ENCODE measurements around the gene ZFYVE28.

The ZFYVE28 gene

GRCh38 chr4:2429945-2430757 is 11.7 kb upstream of the ZFYVE28 start:
- peak; percentile 93 for TF ChIP-seq CEBPB (IDR thresholded peaks at IDR 0.05)

GRCh38 chr4:2428496-2429213 is 10.2 kb upstream of the ZFYVE28 start:
- no peak for TF ChIP-seq TCF12 (IDR thresholded peaks at IDR 0.05; ENCODE audit: low read depth)
- TF ChIP-seq CEBPB (IDR thresholded peaks at IDR 0.05), result no peak
- TF ChIP-seq YY1 (IDR thresholded peaks at IDR 0.05; ENCODE audit: low read depth), result no peak
- TF ChIP-seq ZBTB7A (IDR thresholded peaks at IDR 0.05; ENCODE audit: low read depth), result no peak
- TF ChIP-seq, protein P1, sequence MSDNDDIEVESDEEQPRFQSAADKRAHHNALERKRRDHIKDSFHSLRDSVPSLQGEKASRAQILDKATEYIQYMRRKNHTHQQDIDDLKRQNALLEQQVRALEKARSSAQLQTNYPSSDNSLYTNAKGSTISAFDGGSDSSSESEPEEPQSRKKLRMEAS (IDR thresholded peaks at IDR 0.05), result no peak
- no peak for TF ChIP-seq FOXM1 (IDR thresholded peaks at IDR 0.05; ENCODE audit: borderline replicate concordance, low read depth)
- no peak for TF ChIP-seq TEAD4 (IDR thresholded peaks at IDR 0.05)
- TF ChIP-seq TAF1 (IDR thresholded peaks at IDR 0.05; ENCODE audit: low read depth), result no peak
- no peak for TF ChIP-seq NFIC (IDR thresholded peaks at IDR 0.05)
- no peak for TF ChIP-seq CREB1 (IDR thresholded peaks at IDR 0.05; ENCODE audit: low read depth)
- TF ChIP-seq, protein P2, sequence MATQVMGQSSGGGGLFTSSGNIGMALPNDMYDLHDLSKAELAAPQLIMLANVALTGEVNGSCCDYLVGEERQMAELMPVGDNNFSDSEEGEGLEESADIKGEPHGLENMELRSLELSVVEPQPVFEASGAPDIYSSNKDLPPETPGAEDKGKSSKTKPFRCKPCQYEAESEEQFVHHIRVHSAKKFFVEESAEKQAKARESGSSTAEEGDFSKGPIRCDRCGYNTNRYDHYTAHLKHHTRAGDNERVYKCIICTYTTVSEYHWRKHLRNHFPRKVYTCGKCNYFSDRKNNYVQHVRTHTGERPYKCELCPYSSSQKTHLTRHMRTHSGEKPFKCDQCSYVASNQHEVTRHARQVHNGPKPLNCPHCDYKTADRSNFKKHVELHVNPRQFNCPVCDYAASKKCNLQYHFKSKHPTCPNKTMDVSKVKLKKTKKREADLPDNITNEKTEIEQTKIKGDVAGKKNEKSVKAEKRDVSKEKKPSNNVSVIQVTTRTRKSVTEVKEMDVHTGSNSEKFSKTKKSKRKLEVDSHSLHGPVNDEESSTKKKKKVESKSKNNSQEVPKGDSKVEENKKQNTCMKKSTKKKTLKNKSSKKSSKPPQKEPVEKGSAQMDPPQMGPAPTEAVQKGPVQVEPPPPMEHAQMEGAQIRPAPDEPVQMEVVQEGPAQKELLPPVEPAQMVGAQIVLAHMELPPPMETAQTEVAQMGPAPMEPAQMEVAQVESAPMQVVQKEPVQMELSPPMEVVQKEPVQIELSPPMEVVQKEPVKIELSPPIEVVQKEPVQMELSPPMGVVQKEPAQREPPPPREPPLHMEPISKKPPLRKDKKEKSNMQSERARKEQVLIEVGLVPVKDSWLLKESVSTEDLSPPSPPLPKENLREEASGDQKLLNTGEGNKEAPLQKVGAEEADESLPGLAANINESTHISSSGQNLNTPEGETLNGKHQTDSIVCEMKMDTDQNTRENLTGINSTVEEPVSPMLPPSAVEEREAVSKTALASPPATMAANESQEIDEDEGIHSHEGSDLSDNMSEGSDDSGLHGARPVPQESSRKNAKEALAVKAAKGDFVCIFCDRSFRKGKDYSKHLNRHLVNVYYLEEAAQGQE (IDR thresholded peaks at IDR 0.05; ENCODE audit: low read depth), result no peak
- no peak for TF ChIP-seq EGR1 (IDR thresholded peaks at IDR 0.05)
- TF ChIP-seq USF1 (IDR thresholded peaks at IDR 0.05), result no peak
- no peak for TF ChIP-seq RAD21 (IDR thresholded peaks at IDR 0.05; ENCODE audit: low read depth)
- no peak for TF ChIP-seq EP300 (IDR thresholded peaks at IDR 0.05; ENCODE audit: borderline replicate concordance)

GRCh38 chr4:2427383-2428334 is 9.2 kb upstream of the ZFYVE28 start:
- TF ChIP-seq EGR1 (IDR thresholded peaks at IDR 0.05) (no peak), RAD21 (IDR thresholded peaks at IDR 0.05; ENCODE audit: low read depth) (no peak)

DNA sequence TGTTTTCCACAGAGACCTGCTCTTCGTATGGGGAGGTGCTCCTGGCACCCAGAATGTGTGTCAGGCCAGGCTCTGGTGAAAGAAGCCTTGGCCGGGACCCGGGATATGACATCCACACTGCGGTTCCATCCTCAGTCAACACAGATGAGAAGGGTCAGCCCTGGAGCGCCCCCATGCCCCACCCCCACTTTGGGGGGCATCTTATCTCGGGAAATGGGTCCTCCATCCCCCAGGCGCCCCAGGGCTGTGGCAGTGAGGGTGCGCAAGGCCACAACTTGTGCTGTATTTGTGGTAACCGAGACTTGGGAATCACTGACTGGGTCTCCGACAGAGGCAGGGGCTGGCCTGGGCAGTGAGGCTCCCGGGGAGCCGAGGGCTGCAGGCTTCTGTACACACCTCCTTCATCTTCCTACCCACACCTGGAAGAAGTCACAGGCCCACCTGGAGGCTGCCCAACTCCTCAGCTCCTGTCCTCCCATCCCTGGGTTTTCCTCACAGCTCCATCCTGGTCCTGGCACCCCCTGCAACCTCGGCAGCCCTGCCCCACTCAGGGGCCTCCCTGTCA is 8.3 kb upstream of the ZFYVE28 start:
- TF ChIP-seq TCF12 (IDR thresholded peaks at IDR 0.05; ENCODE audit: low read depth) (no peak), YY1 (IDR thresholded peaks at IDR 0.05; ENCODE audit: low read depth) (no peak), FOXM1 (IDR thresholded peaks at IDR 0.05; ENCODE audit: borderline replicate concordance, low read depth) (no peak), TAF1 (IDR thresholded peaks at IDR 0.05; ENCODE audit: low read depth) (no peak), ZBTB7A (IDR thresholded peaks at IDR 0.05; ENCODE audit: low read depth) (no peak), EP300 (IDR thresholded peaks at IDR 0.05; ENCODE audit: borderline replicate concordance) (no peak), RAD21 (IDR thresholded peaks at IDR 0.05; ENCODE audit: low read depth) (no peak), USF1 (IDR thresholded peaks at IDR 0.05) (no peak), NFIC (IDR thresholded peaks at IDR 0.05) (no peak), CEBPB (IDR thresholded peaks at IDR 0.05) (no peak), CREB1 (IDR thresholded peaks at IDR 0.05; ENCODE audit: low read depth) (no peak)
- TF ChIP-seq, protein P2 (IDR thresholded peaks at IDR 0.05; ENCODE audit: low read depth), result no peak
- TF ChIP-seq, protein P1 (IDR thresholded peaks at IDR 0.05), result no peak

GRCh38 chr4:2426069-2426397 is 7.6 kb upstream of the ZFYVE28 start:
- TF ChIP-seq CREB1 (IDR thresholded peaks at IDR 0.05; ENCODE audit: low read depth) (no peak), TAF1 (IDR thresholded peaks at IDR 0.05; ENCODE audit: low read depth) (no peak), TCF12 (IDR thresholded peaks at IDR 0.05; ENCODE audit: low read depth) (no peak), EP300 (IDR thresholded peaks at IDR 0.05; ENCODE audit: borderline replicate concordance) (no peak), RAD21 (IDR thresholded peaks at IDR 0.05; ENCODE audit: low read depth) (no peak), ZBTB7A (IDR thresholded peaks at IDR 0.05; ENCODE audit: low read depth) (no peak), YY1 (IDR thresholded peaks at IDR 0.05; ENCODE audit: low read depth) (no peak), CEBPB (IDR thresholded peaks at IDR 0.05) (no peak)
- TF ChIP-seq, protein P2 (IDR thresholded peaks at IDR 0.05; ENCODE audit: low read depth), result no peak
- TF ChIP-seq, protein P1 (IDR thresholded peaks at IDR 0.05), result no peak
